Motor neuron (in vitro differentiated cells): Measurements from ENCODE around the gene DNAJB2. TPM values are rescaled to one million over a fixed set of nuclear protein-coding genes. Genes with fewer than 3 reads are reported as not detected.
A peak's percentile ranks its signal among the peaks of the same experiment; 100 is the strongest.

Source experiments
- ATAC-seq, 8 experiments: fragments of 200-7000 bp; cut with Tn5 transposase; replicated peaks in 6 of 8; 2 replicates each; pipeline ENCODE4 v1.8.0; 2021; ENCODE audit warnings: mild to moderate bottlenecking in 8 of 8, moderate library complexity in 8 of 8
- H3K27ac ChIP-seq, 2 donors: fragments of 250-450 bp; sonication (Bioruptor Pico); 2 replicates each; pipeline ENCODE4 v1.9.0; 2021; ENCODE audit warnings: antibody characterized with exemption in 2 of 2, mild to moderate bottlenecking in 2 of 2, moderate library complexity in 1 of 2
- H3K4me1 ChIP-seq, 2 donors: fragments of 250-450 bp; sonication (Bioruptor Pico); replicated peaks in 1 of 2; 2 replicates each; pipeline ENCODE4 v1.6.1; 2021; ENCODE audit warnings: antibody characterized with exemption in 2 of 2, mild to moderate bottlenecking in 2 of 2, moderate library complexity in 1 of 2
- H3K4me3 ChIP-seq, 5 donors: fragments of 250-450 bp; sonication (Bioruptor Pico); 2 replicates each; pipeline ENCODE4 v1.9.0; 2021; ENCODE audit warnings: antibody characterized with exemption in 5 of 5, mild to moderate bottlenecking in 5 of 5, moderate library complexity in 4 of 5
- WGBS, 10 experiments: fragments of 450-650 bp; shearing (Covaris generic); methylation state at CpG; one replicate each; pipeline ENCODE4 v1.0.0; 2022; 5-methylcytosine and 5-hydroxymethylcytosine counted together
- in situ Hi-C, 9 experiments: fragments of 400-800 bp; cut with MboI; loops; one replicate each; pipeline ENCODE4 v1.15.0; 2021; ENCODE audit warnings: low sequenced_read_pairs in 9 of 9, low pct_unique_long_range_greater_than_20kb in 2 of 9; ENCODE audit not compliant: unreplicated experiment in 9 of 9
- total RNA-seq, 8 experiments: library from RNA; unstranded; fragments of 300-600 nt; gene quantifications; 2 replicates each; pipeline versions ENCODE4 v1.2.3 to v1.2.4, GENCODE V29; 2022

Gene DNAJB2
- total RNA-seq, 8 experiments from 2014 or later, result 25.2 to 131 (median 55.0) TPM

- Histone ChIP-seq H3K4me1 (peaks cover 2 to 13% of the 10 kb centered on the region in 2 donors), H3K4me3 (no peak overlapping the region), H3K27ac (no peak overlapping the region)
- ATAC-seq, result no peak
- in situ Hi-C loops, result no loop called here
- 67 to 84% (median 80%) methylated on average over 6 to 9 of the region's 16 CpGs; no CpG with 5 or more reads in 7 of the 10 experiments for WGBS, 10 experiments
Measured at GRCh38 chr2:219290381-219291171, 11.4 kb downstream of the DNAJB2 start.

GRCh38 chr2:219291394-219291793 lies 12.2 kb downstream of the DNAJB2 start:
- in situ Hi-C loops, result no loop called here

GRCh38 chr2:219291910-219292490 lies 12.8 kb downstream of the DNAJB2 start:
- H3K4me1 ChIP-seq, result peaks cover 2 to 8% of the 10 kb centered on the region in 2 donors
- no peak overlapping the region for H3K27ac ChIP-seq
- ATAC-seq, result no peak
- 50 to 100% (median 77%) methylated on average over 1 to 3 of the region's 4 CpGs; no CpG with 5 or more reads in 5 of the 10 experiments for WGBS, 10 experiments
- in situ Hi-C loops, result no loop called here
- no peak overlapping the region for H3K4me3 ChIP-seq

More at GRCh38 chr2:219291394-219291793, 12.2 kb downstream of the DNAJB2 start:
- no peak for ATAC-seq
- no peak overlapping the region for H3K27ac ChIP-seq
- 40 to 95% (median 58%) methylated on average over 1 to 5 of the region's 7 CpGs; no CpG with 5 or more reads in 4 of the 10 experiments for WGBS, 10 experiments
- no peak overlapping the region for H3K4me3 ChIP-seq
- peaks cover 2 to 9% of the 10 kb centered on the region in 2 donors for H3K4me1 ChIP-seq

GRCh38 chr2:219292616-219293015 lies 13.4 kb downstream of the DNAJB2 start:
- H3K27ac ChIP-seq, result no peak overlapping the region
- peaks cover 2 to 8% of the 10 kb centered on the region in 2 donors for H3K4me1 ChIP-seq
- in situ Hi-C loops, result no loop called here
- H3K4me3 ChIP-seq, result no peak overlapping the region
- ATAC-seq, result no peak
- WGBS, 10 experiments, result 71 to 100% (median 92%) methylated on average over 1 to 8 of the region's 9 CpGs; no CpG with 5 or more reads in 3 of the 10 experiments

GRCh38 chr2:219293736-219294231 lies 14.6 kb downstream of the DNAJB2 start:
- 54 to 93% (median 76%) methylated on average over 1 to 4 of the region's 5 CpGs; no CpG with 5 or more reads in 5 of the 10 experiments for WGBS, 10 experiments

GRCh38 chr2:219294356-219295351 lies 15.5 kb downstream of the DNAJB2 start:
- Histone ChIP-seq H3K27ac (no peak overlapping the region), H3K4me1 (peaks cover 2 to 15% of the 10 kb centered on the region in 2 donors), H3K4me3 (peak overlapping the region; percentile 28 to 43 (median 37))
- WGBS, 10 experiments, result 20 to 77% (median 60%) methylated on average over 1 to 23 of the region's 67 CpGs; no CpG with 5 or more reads in 1 of the 10 experiments
- in situ Hi-C loops, result no loop called here
- peak; percentile 74 to 88 (median 83) for ATAC-seq

More at GRCh38 chr2:219293736-219294231, 14.6 kb downstream of the DNAJB2 start:
- Histone ChIP-seq H3K27ac (no peak overlapping the region), H3K4me3 (no peak overlapping the region), H3K4me1 (peaks cover 2 to 8% of the 10 kb centered on the region in 2 donors)
- ATAC-seq, result no peak
- in situ Hi-C loops, result no loop called here

- no peak overlapping the region for H3K27ac ChIP-seq
- 20 to 90% (median 79%) methylated on average over 1 to 3 of the region's 14 CpGs; no CpG with 5 or more reads in 7 of the 10 experiments for WGBS, 10 experiments
- no peak overlapping the region for H3K4me3 ChIP-seq
- in situ Hi-C loops, result no loop called here
- ATAC-seq, result no peak
- H3K4me1 ChIP-seq, result peaks cover 2 to 20% of the 10 kb centered on the region in 2 donors
Measured at GRCh38 chr2:219296142-219296541, 17.0 kb downstream of the DNAJB2 start.

GRCh38 chr2:219296631-219297391 lies 17.6 kb downstream of the DNAJB2 start:
- H3K4me3 ChIP-seq, result no peak overlapping the region
- WGBS, 10 experiments, result 20 to 100% (median 90%) methylated on average over 1 to 4 of the region's 25 CpGs; no CpG with 5 or more reads in 6 of the 10 experiments
- H3K27ac ChIP-seq, result no peak overlapping the region

GRCh38 chr2:219297766-219298456 lies 18.7 kb downstream of the DNAJB2 start:
- ATAC-seq, result no peak
- H3K27ac ChIP-seq, result no peak overlapping the region

More at GRCh38 chr2:219296631-219297391, 17.6 kb downstream of the DNAJB2 start:
- no peak for ATAC-seq
- peaks cover 2 to 20% of the 10 kb centered on the region in 2 donors for H3K4me1 ChIP-seq
- in situ Hi-C loops, result no loop called here

GRCh38 chr2:219298759-219299371 lies 19.7 kb downstream of the DNAJB2 start:
- in situ Hi-C loops, result no loop called here
- WGBS, 10 experiments, result 0 to 100% (median 13%) methylated on average over 1 to 11 of the region's 15 CpGs; no CpG with 5 or more reads in 2 of the 10 experiments
- Histone ChIP-seq H3K4me3 (no peak overlapping the region), H3K4me1 (peaks cover 2 to 20% of the 10 kb centered on the region in 2 donors), H3K27ac (no peak overlapping the region)
- ATAC-seq, result peak; percentile 52 to 71 (median 61)

More at GRCh38 chr2:219297766-219298456, 18.7 kb downstream of the DNAJB2 start:
- 10 to 100% (median 90%) methylated on average over 1 to 7 of the region's 14 CpGs; no CpG with 5 or more reads in 3 of the 10 experiments for WGBS, 10 experiments
- no peak overlapping the region for H3K4me3 ChIP-seq
- H3K4me1 ChIP-seq, result peaks cover 2 to 20% of the 10 kb centered on the region in 2 donors
- in situ Hi-C loops, result no loop called here

GRCh38 chr2:219299372-219299760 lies 20.2 kb downstream of the DNAJB2 start:
- WGBS, 10 experiments, result 0 to 100% (median 80%) methylated on average over 1 to 2 of the region's 6 CpGs; no CpG with 5 or more reads in 7 of the 10 experiments
- H3K4me1 ChIP-seq, result peaks cover 2 to 15% of the 10 kb centered on the region in 2 donors
- no peak for ATAC-seq
- in situ Hi-C loops, result no loop called here
- no peak overlapping the region for H3K4me3 ChIP-seq
- no peak overlapping the region for H3K27ac ChIP-seq
